Kidney (tissue), 14 donors: ENCODE data around the gene SNAPC4. TPM values are rescaled to one million over a fixed set of nuclear protein-coding genes. Genes with fewer than 3 reads are reported as not detected.

Experiments
- DNase-seq, 5 donors: peaks; one replicate each; pipeline ENCODE4 v3.0.0-alpha.2; 2013 to 2020
- FAIRE-seq: peaks from 2 replicates; lab custom pipeline; 2012; peaks lifted over from hg19 to GRCh38; lab: Jason Lieb, UNC
- H3K27ac ChIP-seq, 2 donors: one replicate each; pipeline ENCODE4 v1.7.0; 2013; ENCODE audit warnings: low read depth in 2 of 2, low read length in 2 of 2, inconsistent platforms in 1 of 2
- H3K27me3 ChIP-seq: one replicate; pipeline ENCODE4 v1.7.1; 2013; ENCODE audit warnings: low read length, inconsistent platforms; ENCODE audit not compliant: control insufficient read depth, insufficient read depth
- H3K36me3 ChIP-seq, 3 donors: one replicate each; pipeline versions ENCODE4 v1.7.0 to v1.7.1; 2013; ENCODE audit warnings: low read length in 3 of 3, control low read depth in 1 of 3, inconsistent platforms in 1 of 3; ENCODE audit not compliant: insufficient read depth in 3 of 3, control insufficient read depth in 2 of 3
- H3K4me1 ChIP-seq, 3 donors: one replicate each; pipeline versions ENCODE4 v1.7.0 to v1.7.1; 2013; ENCODE audit warnings: low read length in 3 of 3, inconsistent platforms in 1 of 3, low read depth in 1 of 3; ENCODE audit not compliant: control insufficient read depth in 2 of 3, insufficient read depth in 2 of 3
- H3K4me3 ChIP-seq, 3 donors: one replicate each; pipeline versions ENCODE4 v1.7.0 to v1.8.1; 2013; ENCODE audit warnings: low read length in 3 of 3, control low read depth in 1 of 3, inconsistent platforms in 1 of 3
- H3K9ac ChIP-seq, 3 donors: one replicate each; pipeline versions ENCODE4 v1.7.0 to v1.7.1; 2013; ENCODE audit warnings: low read length in 3 of 3, control low read depth in 1 of 3, inconsistent platforms in 1 of 3
- H3K9me3 ChIP-seq, 3 donors: one replicate each; pipeline versions ENCODE4 v1.7.0 to v1.7.1; 2013; ENCODE audit warnings: low read length in 3 of 3, control low read depth in 1 of 3, inconsistent platforms in 1 of 3; ENCODE audit not compliant: control insufficient read depth in 2 of 3, insufficient read depth in 1 of 3
- intact Hi-C: fragments of 100-400 bp; cut with DNase I; formaldehyde crosslinking; loops from one replicate; pipeline ENCODE4 v1.11.1; 2022
- polyA plus RNA-seq: library from polyadenylated mRNA; stranded (reverse); fragments of 350-450 nt; fragmentation: Illumina TruSeq; extraction: RNeasy Lipid Tissue Mini Kit (QIAGEN cat#74804); gene quantifications from one replicate; pipeline ENCODE4 v1.2.3, GENCODE V29; 2014; ENCODE audit warnings: low read depth, low replicate concordance; ENCODE audit not compliant: insufficient read depth
- total RNA-seq: library from RNA; stranded (reverse); fragmentation: NEBNext Ultra II Directional; extraction: Animal tissue kit (Norgen Biotek cat#: 25700); gene quantifications from one replicate; pipeline ENCODE4 v1.2.1, GENCODE V29; 2021
- TF ChIP-seq, protein P1 (sequence below): IDR thresholded peaks from 3 replicates; pipeline ENCODE4 v1.5.1; 2012; ENCODE audit warnings: mild to moderate bottlenecking, moderate library complexity, borderline replicate concordance; ENCODE audit not compliant: insufficient read depth; ENCODE audit errors: extremely low read depth
- donor health status: control.
- donor health status: control.
- donor health status: control.
- donor health status: control.
- donor health status: control.
- donor health status: DM: yes; HTN: yes; CAD: no.
- donor health status: Normal renal cell carcinoma (clear cell type).

SNAPC4 gene
- total and polyA plus RNA-seq, 2 donors from 2014 or later, result 3.2 to 11.0 TPM

DNA sequence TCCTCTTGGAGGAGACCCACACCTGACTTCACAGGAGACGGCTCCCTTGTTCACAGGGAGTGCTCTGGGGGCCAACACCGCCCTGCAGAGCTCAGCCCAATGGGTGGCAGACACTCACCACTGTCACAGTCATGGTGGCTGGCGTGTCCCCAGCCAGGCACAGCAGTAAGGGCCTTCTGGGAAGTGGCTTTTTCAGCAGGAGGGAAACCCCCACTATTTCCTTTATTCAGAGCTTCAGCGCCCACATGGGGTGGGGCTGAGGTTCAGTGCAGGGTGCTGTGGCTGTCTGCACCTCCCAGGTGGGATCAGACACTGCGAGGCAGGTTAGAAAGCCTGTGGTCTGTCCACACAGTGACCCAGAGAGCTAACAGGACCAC lies 3.6 kb upstream of the SNAPC4 start:
- FAIRE-seq (no peak), DNase-seq (no peak)
- no peak overlapping the region for H3K27ac ChIP-seq
- H3K4me1 ChIP-seq, result peaks cover 0 to 14% (median 4%) of the 10 kb centered on the region in 3 donors
- H3K4me3 ChIP-seq, result no peak overlapping the region
- H3K36me3 ChIP-seq, result peaks cover 0 to 10% (median 8%) of the 10 kb centered on the region in 3 donors
- no peaks in the 10 kb centered on the region for H3K9me3 ChIP-seq
- intact Hi-C loops, result no loop called here
- no peaks in the 10 kb centered on the region for H3K27me3 ChIP-seq
- H3K9ac ChIP-seq, result no peak overlapping the region
- TF ChIP-seq, protein P1, sequence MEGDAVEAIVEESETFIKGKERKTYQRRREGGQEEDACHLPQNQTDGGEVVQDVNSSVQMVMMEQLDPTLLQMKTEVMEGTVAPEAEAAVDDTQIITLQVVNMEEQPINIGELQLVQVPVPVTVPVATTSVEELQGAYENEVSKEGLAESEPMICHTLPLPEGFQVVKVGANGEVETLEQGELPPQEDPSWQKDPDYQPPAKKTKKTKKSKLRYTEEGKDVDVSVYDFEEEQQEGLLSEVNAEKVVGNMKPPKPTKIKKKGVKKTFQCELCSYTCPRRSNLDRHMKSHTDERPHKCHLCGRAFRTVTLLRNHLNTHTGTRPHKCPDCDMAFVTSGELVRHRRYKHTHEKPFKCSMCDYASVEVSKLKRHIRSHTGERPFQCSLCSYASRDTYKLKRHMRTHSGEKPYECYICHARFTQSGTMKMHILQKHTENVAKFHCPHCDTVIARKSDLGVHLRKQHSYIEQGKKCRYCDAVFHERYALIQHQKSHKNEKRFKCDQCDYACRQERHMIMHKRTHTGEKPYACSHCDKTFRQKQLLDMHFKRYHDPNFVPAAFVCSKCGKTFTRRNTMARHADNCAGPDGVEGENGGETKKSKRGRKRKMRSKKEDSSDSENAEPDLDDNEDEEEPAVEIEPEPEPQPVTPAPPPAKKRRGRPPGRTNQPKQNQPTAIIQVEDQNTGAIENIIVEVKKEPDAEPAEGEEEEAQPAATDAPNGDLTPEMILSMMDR, result no peak

DNA sequence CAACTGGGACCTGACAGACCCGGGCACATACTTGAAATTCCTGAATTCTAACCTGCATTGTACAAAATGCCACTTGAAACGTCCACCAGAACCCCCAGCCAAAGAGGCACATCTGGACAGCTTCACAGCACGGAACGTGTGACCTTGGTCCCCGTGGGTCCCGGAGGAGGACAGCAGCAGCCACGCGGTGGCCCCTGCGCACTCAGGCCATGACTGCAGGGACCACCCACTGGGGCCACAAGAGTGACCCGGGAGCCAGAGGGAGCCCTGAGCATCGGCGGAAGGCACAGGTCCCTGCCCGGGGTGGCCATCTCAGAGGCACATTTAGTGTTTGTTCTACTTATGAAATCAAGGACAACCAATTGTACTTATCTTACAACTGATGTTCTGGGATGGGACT lies 2.1 kb upstream of the SNAPC4 start:
- H3K4me3 ChIP-seq, result no peak overlapping the region
- H3K4me1 ChIP-seq, result peaks cover 0 to 14% (median 4%) of the 10 kb centered on the region in 3 donors
- no peak overlapping the region for H3K27ac ChIP-seq
- no peaks in the 10 kb centered on the region for H3K9me3 ChIP-seq
- H3K27me3 ChIP-seq, result no peaks in the 10 kb centered on the region
- no peak for FAIRE-seq
- H3K9ac ChIP-seq, result no peak overlapping the region
- intact Hi-C loops, result no loop called here
- TF ChIP-seq, protein P1, result no peak
- DNase-seq, result no peak
- H3K36me3 ChIP-seq, result peaks cover 0 to 10% (median 7%) of the 10 kb centered on the region in 3 donors

DNA sequence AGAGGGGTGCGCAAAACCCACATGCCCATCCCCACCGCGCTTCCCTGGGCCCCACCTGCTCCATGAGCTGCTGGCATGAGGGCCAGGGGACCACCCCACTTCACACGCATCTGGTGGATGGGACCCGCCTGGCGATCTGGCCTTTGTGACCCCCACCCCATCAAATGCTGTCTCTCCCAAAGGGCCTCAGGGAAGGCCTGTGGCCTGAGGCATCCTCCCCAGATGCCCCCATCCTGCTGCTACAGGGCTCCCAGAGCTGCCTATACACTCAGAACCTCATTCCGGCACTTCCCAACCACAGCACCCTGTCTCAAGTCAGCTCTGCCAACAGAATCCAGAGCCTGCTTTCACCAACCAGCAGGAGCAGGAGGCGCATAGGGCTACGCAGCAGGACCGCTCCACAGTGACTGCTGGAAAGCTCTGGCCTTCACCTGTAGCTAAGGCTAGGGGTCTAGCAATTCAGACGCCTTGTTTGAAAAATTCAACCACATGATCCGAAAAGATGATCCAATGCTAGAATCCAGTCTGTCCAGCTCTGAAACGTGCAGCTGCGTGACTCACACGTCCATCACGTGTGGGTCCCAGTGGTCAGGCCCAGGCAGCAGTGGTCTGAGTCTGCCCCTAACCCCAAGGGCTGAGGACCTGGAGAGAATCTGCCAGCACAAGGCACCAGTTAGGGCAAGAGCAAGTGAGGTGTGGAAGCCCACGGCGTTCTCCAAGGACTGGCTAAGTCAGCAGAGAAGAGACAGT lies 1.4 kb upstream of the SNAPC4 start:
- Histone ChIP-seq H3K27me3 (no peaks in the 10 kb centered on the region), H3K9me3 (no peaks in the 10 kb centered on the region), H3K4me3 (no peak overlapping the region), H3K27ac (no peak overlapping the region), H3K4me1 (peaks cover 0 to 14% (median 4%) of the 10 kb centered on the region in 3 donors), H3K36me3 (peaks cover 0 to 11% (median 8%) of the 10 kb centered on the region in 3 donors), H3K9ac (no peak overlapping the region)
- TF ChIP-seq, protein P1, result no peak
- FAIRE-seq (no peak), DNase-seq (no peak)
- intact Hi-C loops, result no loop called here
